ENCODE data around the gene PRMT9.

The PRMT9 gene

GRCh38 chr4:147620315-147620714 lies 63.6 kb downstream of the PRMT9 start:
- TF ChIP-seq GATA2 (IDR thresholded peaks at IDR 0.05; ENCODE audit: low read depth, low read length) (no peak), GATA3 (IDR thresholded peaks at IDR 0.05; ENCODE audit: low read depth, low read length) (no peak)

- TF ChIP-seq GATA2 (IDR thresholded peaks at IDR 0.05; ENCODE audit: low read depth, low read length) (no peak), GATA3 (IDR thresholded peaks at IDR 0.05; ENCODE audit: low read depth, low read length) (no peak)
Measured at GRCh38 chr4:147617841-147618691, 65.9 kb downstream of the PRMT9 start.

- TF ChIP-seq GATA3 (IDR thresholded peaks at IDR 0.05; ENCODE audit: low read depth, low read length) (no peak), GATA2 (IDR thresholded peaks at IDR 0.05; ENCODE audit: low read depth, low read length) (no peak)
Measured at GRCh38 chr4:147617173-147617840, 66.7 kb downstream of the PRMT9 start, which contains the start of gene TMEM184C. TSS of gene TMEM184C (plus strand) at chr4:147617397. CDS start at chr4:147617957, 560 bp downstream.

- no peak for TF ChIP-seq GATA3 (IDR thresholded peaks at IDR 0.05; ENCODE audit: low read depth, low read length)
- no peak for TF ChIP-seq GATA2 (IDR thresholded peaks at IDR 0.05; ENCODE audit: low read depth, low read length)
Measured at GRCh38 chr4:147616849-147617172, 67.2 kb downstream of the PRMT9 start.

GRCh38 chr4:147610686-147611085 lies 73.3 kb downstream of the PRMT9 start:
- TF ChIP-seq GATA3 (IDR thresholded peaks at IDR 0.05; ENCODE audit: low read depth, low read length) (no peak), GATA2 (IDR thresholded peaks at IDR 0.05; ENCODE audit: low read depth, low read length) (no peak)

- no peak for TF ChIP-seq GATA2 (IDR thresholded peaks at IDR 0.05; ENCODE audit: low read depth, low read length)
- no peak for TF ChIP-seq GATA3 (IDR thresholded peaks at IDR 0.05; ENCODE audit: low read depth, low read length)
Measured at GRCh38 chr4:147607471-147607870, 76.5 kb downstream of the PRMT9 start.

- no peak for TF ChIP-seq GATA3 (IDR thresholded peaks at IDR 0.05; ENCODE audit: low read depth, low read length)
- TF ChIP-seq GATA2 (IDR thresholded peaks at IDR 0.05; ENCODE audit: low read depth, low read length) = no peak
Measured at GRCh38 chr4:147605499-147605898, 78.5 kb downstream of the PRMT9 start.

GRCh38 chr4:147599769-147600168 lies 84.2 kb downstream of the PRMT9 start:
- no peak for TF ChIP-seq GATA3 (IDR thresholded peaks at IDR 0.05; ENCODE audit: low read depth, low read length)
- no peak for TF ChIP-seq GATA2 (IDR thresholded peaks at IDR 0.05; ENCODE audit: low read depth, low read length)

- no peak for TF ChIP-seq GATA3 (IDR thresholded peaks at IDR 0.05; ENCODE audit: low read depth, low read length)
- TF ChIP-seq GATA2 (IDR thresholded peaks at IDR 0.05; ENCODE audit: low read depth, low read length) = no peak
Measured at GRCh38 chr4:147599206-147599605, 84.8 kb downstream of the PRMT9 start.

GRCh38 chr4:147597561-147597960 lies 86.4 kb downstream of the PRMT9 start:
- TF ChIP-seq GATA3 (IDR thresholded peaks at IDR 0.05; ENCODE audit: low read depth, low read length) (no peak), GATA2 (IDR thresholded peaks at IDR 0.05; ENCODE audit: low read depth, low read length) (no peak)

GRCh38 chr4:147596981-147597380 lies 87.0 kb downstream of the PRMT9 start:
- TF ChIP-seq GATA2 (IDR thresholded peaks at IDR 0.05; ENCODE audit: low read depth, low read length) (no peak), GATA3 (IDR thresholded peaks at IDR 0.05; ENCODE audit: low read depth, low read length) (no peak)

- TF ChIP-seq GATA2 (IDR thresholded peaks at IDR 0.05; ENCODE audit: low read depth, low read length) (no peak), GATA3 (IDR thresholded peaks at IDR 0.05; ENCODE audit: low read depth, low read length) (no peak)
Measured at GRCh38 chr4:147596377-147596776, 87.6 kb downstream of the PRMT9 start.

- TF ChIP-seq GATA2 (IDR thresholded peaks at IDR 0.05; ENCODE audit: low read depth, low read length) = no peak
- no peak for TF ChIP-seq GATA3 (IDR thresholded peaks at IDR 0.05; ENCODE audit: low read depth, low read length)
Measured at GRCh38 chr4:147594578-147594977, 89.4 kb downstream of the PRMT9 start.

- TF ChIP-seq GATA2 (IDR thresholded peaks at IDR 0.05; ENCODE audit: low read depth, low read length) (no peak), GATA3 (IDR thresholded peaks at IDR 0.05; ENCODE audit: low read depth, low read length) (no peak)
Measured at GRCh38 chr4:147594107-147594506, 89.9 kb downstream of the PRMT9 start.

- TF ChIP-seq GATA3 (IDR thresholded peaks at IDR 0.05; ENCODE audit: low read depth, low read length) (no peak), GATA2 (IDR thresholded peaks at IDR 0.05; ENCODE audit: low read depth, low read length) (no peak)
Measured at GRCh38 chr4:147591106-147591505, 92.9 kb downstream of the PRMT9 start.
